SK-N-SH (cell line): ENCODE data around the gene BCAR1.

Source experiments
- EP300 ChIP-seq, 2 experiments: IDR thresholded peaks; 2 replicates each; pipeline versions ENCODE4 v1.4.0 to v1.6.1; 2012; ENCODE audit warnings: borderline replicate concordance in 1 of 2, low read depth in 1 of 2, low read length in 1 of 2
- EZH2phosphoT487 ChIP-seq: fragments of 200-600 bp; sonication (generic); IDR thresholded peaks from 2 replicates; pipeline ENCODE4 v1.6.1; 2017; ENCODE audit warnings: low read depth, mixed run types, mild to moderate bottlenecking, antibody characterized with exemption, moderate library complexity, borderline replicate concordance
- MEF2A ChIP-seq: IDR thresholded peaks from 2 replicates; pipeline ENCODE4 v1.4.0; 2012; ENCODE audit warnings: low read depth, borderline replicate concordance
- MXI1 ChIP-seq: IDR thresholded peaks from 2 replicates; pipeline ENCODE4 v1.6.1; 2012; ENCODE audit warnings: mild to moderate bottlenecking, low read depth, low read length, improper control_type of control experiment
- NFIC ChIP-seq: IDR thresholded peaks from 2 replicates; pipeline ENCODE4 v1.4.0; 2012; ENCODE audit warnings: borderline replicate concordance
- POLR2AphosphoS5 ChIP-seq: IDR thresholded peaks from 2 replicates; pipeline ENCODE4 v1.6.1; 2012; ENCODE audit warnings: low read depth, low read length
- SIN3A ChIP-seq: IDR thresholded peaks from 2 replicates; pipeline ENCODE4 v1.6.1; 2012; ENCODE audit warnings: low read depth, mild to moderate bottlenecking, low read length, moderate library complexity, borderline replicate concordance
- TAF1 ChIP-seq: IDR thresholded peaks from 2 replicates; pipeline ENCODE4 v1.6.1; 2012; ENCODE audit warnings: low read depth, mild to moderate bottlenecking, low read length, moderate library complexity, borderline replicate concordance
- TEAD4 ChIP-seq: IDR thresholded peaks from 2 replicates; pipeline ENCODE4 v1.4.0; 2012; ENCODE audit warnings: mild to moderate bottlenecking, borderline replicate concordance; ENCODE audit not compliant: insufficient read depth
- YY1 ChIP-seq: IDR thresholded peaks from 2 replicates; pipeline ENCODE4 v1.4.0; 2012; ENCODE audit warnings: low read depth, mild to moderate bottlenecking
- TF ChIP-seq, protein P1 (sequence below): IDR thresholded peaks from 2 replicates; pipeline ENCODE4 v1.4.0; 2012; ENCODE audit warnings: low read depth
- TF ChIP-seq, protein P2 (sequence below): fragments of 200-600 bp; sonication (generic); IDR thresholded peaks from 2 replicates; pipeline ENCODE4 v1.6.1; 2017; ENCODE audit warnings: antibody characterized with exemption, mild to moderate bottlenecking, moderate library complexity
- TF ChIP-seq, protein P3 (sequence below): IDR thresholded peaks from 2 replicates; pipeline ENCODE4 v1.6.1; 2012; ENCODE audit warnings: mild to moderate bottlenecking, low read depth, low read length, moderate library complexity

DNA sequence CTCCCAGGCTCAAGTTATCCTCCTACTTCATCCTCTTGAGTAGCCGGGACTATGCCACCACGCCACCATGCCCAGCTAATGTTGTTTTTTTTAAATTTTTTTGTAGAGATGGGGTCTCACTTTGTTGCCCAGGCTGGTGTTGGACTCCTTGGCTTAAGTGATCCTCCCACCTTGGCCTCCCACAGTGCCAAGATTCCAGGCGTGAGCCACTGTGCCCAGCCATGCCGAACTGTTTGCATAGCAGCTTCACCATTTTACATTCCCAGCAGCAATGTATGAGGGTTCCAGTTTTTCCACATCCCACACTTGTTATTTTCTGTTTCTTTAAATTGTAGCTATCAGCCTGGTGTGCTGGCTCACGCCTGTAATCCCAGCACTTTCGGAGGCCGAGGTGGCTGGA, 34.8 kb downstream of the BCAR1 start:
- no peak for TF ChIP-seq NFIC
- TF ChIP-seq, protein P1, sequence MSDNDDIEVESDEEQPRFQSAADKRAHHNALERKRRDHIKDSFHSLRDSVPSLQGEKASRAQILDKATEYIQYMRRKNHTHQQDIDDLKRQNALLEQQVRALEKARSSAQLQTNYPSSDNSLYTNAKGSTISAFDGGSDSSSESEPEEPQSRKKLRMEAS, result no peak
- TF ChIP-seq, protein P2, sequence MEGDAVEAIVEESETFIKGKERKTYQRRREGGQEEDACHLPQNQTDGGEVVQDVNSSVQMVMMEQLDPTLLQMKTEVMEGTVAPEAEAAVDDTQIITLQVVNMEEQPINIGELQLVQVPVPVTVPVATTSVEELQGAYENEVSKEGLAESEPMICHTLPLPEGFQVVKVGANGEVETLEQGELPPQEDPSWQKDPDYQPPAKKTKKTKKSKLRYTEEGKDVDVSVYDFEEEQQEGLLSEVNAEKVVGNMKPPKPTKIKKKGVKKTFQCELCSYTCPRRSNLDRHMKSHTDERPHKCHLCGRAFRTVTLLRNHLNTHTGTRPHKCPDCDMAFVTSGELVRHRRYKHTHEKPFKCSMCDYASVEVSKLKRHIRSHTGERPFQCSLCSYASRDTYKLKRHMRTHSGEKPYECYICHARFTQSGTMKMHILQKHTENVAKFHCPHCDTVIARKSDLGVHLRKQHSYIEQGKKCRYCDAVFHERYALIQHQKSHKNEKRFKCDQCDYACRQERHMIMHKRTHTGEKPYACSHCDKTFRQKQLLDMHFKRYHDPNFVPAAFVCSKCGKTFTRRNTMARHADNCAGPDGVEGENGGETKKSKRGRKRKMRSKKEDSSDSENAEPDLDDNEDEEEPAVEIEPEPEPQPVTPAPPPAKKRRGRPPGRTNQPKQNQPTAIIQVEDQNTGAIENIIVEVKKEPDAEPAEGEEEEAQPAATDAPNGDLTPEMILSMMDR, result no peak
- TF ChIP-seq SIN3A, result no peak
- TF ChIP-seq, protein P3, sequence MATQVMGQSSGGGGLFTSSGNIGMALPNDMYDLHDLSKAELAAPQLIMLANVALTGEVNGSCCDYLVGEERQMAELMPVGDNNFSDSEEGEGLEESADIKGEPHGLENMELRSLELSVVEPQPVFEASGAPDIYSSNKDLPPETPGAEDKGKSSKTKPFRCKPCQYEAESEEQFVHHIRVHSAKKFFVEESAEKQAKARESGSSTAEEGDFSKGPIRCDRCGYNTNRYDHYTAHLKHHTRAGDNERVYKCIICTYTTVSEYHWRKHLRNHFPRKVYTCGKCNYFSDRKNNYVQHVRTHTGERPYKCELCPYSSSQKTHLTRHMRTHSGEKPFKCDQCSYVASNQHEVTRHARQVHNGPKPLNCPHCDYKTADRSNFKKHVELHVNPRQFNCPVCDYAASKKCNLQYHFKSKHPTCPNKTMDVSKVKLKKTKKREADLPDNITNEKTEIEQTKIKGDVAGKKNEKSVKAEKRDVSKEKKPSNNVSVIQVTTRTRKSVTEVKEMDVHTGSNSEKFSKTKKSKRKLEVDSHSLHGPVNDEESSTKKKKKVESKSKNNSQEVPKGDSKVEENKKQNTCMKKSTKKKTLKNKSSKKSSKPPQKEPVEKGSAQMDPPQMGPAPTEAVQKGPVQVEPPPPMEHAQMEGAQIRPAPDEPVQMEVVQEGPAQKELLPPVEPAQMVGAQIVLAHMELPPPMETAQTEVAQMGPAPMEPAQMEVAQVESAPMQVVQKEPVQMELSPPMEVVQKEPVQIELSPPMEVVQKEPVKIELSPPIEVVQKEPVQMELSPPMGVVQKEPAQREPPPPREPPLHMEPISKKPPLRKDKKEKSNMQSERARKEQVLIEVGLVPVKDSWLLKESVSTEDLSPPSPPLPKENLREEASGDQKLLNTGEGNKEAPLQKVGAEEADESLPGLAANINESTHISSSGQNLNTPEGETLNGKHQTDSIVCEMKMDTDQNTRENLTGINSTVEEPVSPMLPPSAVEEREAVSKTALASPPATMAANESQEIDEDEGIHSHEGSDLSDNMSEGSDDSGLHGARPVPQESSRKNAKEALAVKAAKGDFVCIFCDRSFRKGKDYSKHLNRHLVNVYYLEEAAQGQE, result no peak
- TF ChIP-seq MEF2A, result no peak
- TF ChIP-seq TAF1, result no peak
- TF ChIP-seq EP300 (IDR thresholded peaks at IDR 0.05; ENCODE audit: borderline replicate concordance in 1 of 2, low read depth in 1 of 2, low read length in 1 of 2), result no peak
- no peak for TF ChIP-seq EZH2phosphoT487
- no peak for TF ChIP-seq TEAD4
- TF ChIP-seq YY1, result no peak
- no peak for TF ChIP-seq MXI1
- TF ChIP-seq POLR2AphosphoS5, result no peak
